C4-2B (cell line): ENCODE data around the gene HPCAL1.

Experiments
- CTCF ChIP-seq: fragments of 450-650 bp; conservative IDR thresholded peaks from 2 replicates; pipeline ENCODE4 v1.5.1; 2017; ENCODE audit warnings: mild to moderate bottlenecking
- ZFX ChIP-seq: fragments of 450-650 bp; IDR thresholded peaks from 2 replicates; pipeline ENCODE4 v1.6.1; 2017

GRCh38 chr2:10469955-10470608 is 167.4 kb downstream of the HPCAL1 start:
- TF ChIP-seq CTCF: no peak
- TF ChIP-seq ZFX: no peak
